UCSD-AML1 (cell line): Measurements from ENCODE around the gene NANOS3.

Experiments used
- DNase-seq: peaks from one replicate; lab custom pipeline; 2025; ENCODE audit not compliant: unreplicated experiment; lab: John Stamatoyannopoulos, UW

Gene NANOS3

GRCh38 chr19:13884726-13885591 lies 8.0 kb downstream of the NANOS3 start:
- DNase-seq, result no peak

- peak; percentile 37 for DNase-seq
These were observed 9.0 kb downstream of the NANOS3 start for GRCh38 chr19:13885826-13886365.

GRCh38 chr19:13887018-13887436 lies 10.1 kb downstream of the NANOS3 start:
- DNase-seq, result no peak

- no peak for DNase-seq
These were observed 10.6 kb downstream of the NANOS3 start for GRCh38 chr19:13887517-13887916.

GRCh38 chr19:13888281-13888680 lies 11.3 kb downstream of the NANOS3 start:
- no peak for DNase-seq

- DNase-seq, result no peak
These were observed 13.2 kb downstream of the NANOS3 start for GRCh38 chr19:13890136-13890535.

GRCh38 chr19:13892870-13893269 lies 15.9 kb downstream of the NANOS3 start:
- DNase-seq, result no peak

GRCh38 chr19:13894552-13894951 lies 17.6 kb downstream of the NANOS3 start:
- no peak for DNase-seq

GRCh38 chr19:13896227-13896626 lies 19.3 kb downstream of the NANOS3 start:
- no peak for DNase-seq

GRCh38 chr19:13899393-13899792 lies 22.5 kb downstream of the NANOS3 start:
- DNase-seq, result no peak

GRCh38 chr19:13899912-13900584 lies 23.1 kb downstream of the NANOS3 start:
- DNase-seq, result no peak

GRCh38 chr19:13902993-13903555 lies 26.1 kb downstream of the NANOS3 start:
- DNase-seq, result no peak

- peak; percentile 89 for DNase-seq
These were observed 28.9 kb downstream of the NANOS3 start, which contains the start of the genes BRME1 and CC2D1A for GRCh38 chr19:13905634-13906520. TSS of gene BRME1 (minus strand) at chr19:13906117. CDS start at chr19:13904892, 1,225 bp downstream. TSS of gene CC2D1A (plus strand) at chr19:13906201. CDS start at chr19:13906442, 241 bp downstream.

- DNase-seq, result no peak
These were observed 29.6 kb downstream of the NANOS3 start for GRCh38 chr19:13906521-13906904.

GRCh38 chr19:13906910-13907309 lies 30.0 kb downstream of the NANOS3 start:
- no peak for DNase-seq

GRCh38 chr19:13908674-13909073 lies 31.7 kb downstream of the NANOS3 start:
- no peak for DNase-seq

- DNase-seq, result no peak
These were observed 32.5 kb downstream of the NANOS3 start for GRCh38 chr19:13909430-13909829.

GRCh38 chr19:13913352-13913751 lies 36.4 kb downstream of the NANOS3 start:
- DNase-seq, result no peak

- no peak for DNase-seq
These were observed 37.8 kb downstream of the NANOS3 start for GRCh38 chr19:13914777-13915176.

GRCh38 chr19:13917888-13918406 lies 41.0 kb downstream of the NANOS3 start:
- DNase-seq, result no peak
